ENCODE results near the gene RBM33.
"Not testable (repeated sequence)": the region's sequence is repeated elsewhere in the genome, so short reads cannot be mapped to it uniquely, and the experiment has no call there.

RBM33 gene

DNA sequence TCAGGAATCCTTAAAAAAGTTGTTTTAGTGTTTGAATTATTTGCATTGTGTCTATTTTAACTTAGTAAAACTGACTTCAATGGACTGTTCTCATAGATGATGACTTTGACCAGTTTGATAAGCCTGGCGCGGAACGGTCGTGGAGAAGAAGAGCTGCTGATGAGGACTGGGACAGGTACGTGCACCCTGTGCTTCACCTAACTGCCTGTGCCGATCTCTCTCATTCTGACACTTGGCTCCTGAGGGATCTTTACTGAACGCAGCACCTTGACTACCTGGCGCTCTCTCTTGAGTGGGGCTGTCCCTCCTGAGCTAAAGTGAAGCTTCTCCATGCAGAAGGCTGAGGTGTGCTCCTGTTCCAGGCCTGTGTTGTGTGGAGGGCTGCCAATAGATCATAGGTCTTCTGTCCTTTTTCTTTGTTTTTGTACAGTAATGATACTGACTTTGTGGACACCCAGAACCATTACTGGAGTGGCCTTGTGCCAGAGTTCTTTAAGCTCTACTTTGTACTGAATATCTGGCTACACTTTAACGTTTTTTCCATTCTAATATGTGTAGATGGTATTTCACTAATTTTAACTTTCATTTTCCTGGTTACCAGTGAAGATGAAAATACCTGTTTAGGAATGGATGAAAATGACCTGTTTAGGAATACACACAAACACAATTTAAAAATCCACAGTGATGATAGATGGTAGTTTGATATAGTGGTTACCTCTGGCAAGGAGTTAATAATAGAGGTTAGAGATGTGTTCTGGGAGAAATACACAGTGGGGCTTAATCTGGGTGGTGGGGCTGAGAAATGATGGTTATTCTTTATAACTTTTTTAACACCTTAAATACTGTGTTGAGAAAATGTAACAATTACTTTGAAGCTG lies 20.9 kb downstream of the RBM33 start:
- DNase-seq (ENCODE audit: low read depth): no peak

DNA sequence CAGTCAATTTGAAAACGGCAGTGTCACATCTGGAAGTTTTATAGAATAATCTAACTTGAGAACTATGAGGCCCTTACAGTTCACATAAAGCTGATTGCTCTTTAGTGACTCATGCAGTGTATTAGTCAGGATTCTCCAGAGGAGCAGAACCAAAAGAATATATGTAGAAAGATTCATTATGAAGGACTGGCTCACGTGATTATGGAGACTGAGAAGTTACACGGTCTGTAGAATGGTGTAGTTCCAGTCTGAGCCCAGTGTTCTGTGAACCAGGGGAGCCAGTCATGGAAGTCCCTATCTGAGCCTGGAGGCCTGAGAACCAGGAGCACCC lies 21.5 kb downstream of the RBM33 start:
- DNase-seq (ENCODE audit: low read depth): no peak

- no peak for DNase-seq (ENCODE audit: low read depth)
Observed at GRCh38 chr7:155667241-155667829, 22.9 kb downstream of the RBM33 start.

GRCh38 chr7:155669717-155670505 lies 25.4 kb downstream of the RBM33 start:
- DNase-seq (ENCODE audit: low read depth): no peak

- DNase-seq (ENCODE audit: low read depth): no peak
Observed at GRCh38 chr7:155670521-155670920, 26.1 kb downstream of the RBM33 start.

GRCh38 chr7:155674556-155674955 lies 30.1 kb downstream of the RBM33 start:
- no peak for DNase-seq (ENCODE audit: low read depth)

DNA sequence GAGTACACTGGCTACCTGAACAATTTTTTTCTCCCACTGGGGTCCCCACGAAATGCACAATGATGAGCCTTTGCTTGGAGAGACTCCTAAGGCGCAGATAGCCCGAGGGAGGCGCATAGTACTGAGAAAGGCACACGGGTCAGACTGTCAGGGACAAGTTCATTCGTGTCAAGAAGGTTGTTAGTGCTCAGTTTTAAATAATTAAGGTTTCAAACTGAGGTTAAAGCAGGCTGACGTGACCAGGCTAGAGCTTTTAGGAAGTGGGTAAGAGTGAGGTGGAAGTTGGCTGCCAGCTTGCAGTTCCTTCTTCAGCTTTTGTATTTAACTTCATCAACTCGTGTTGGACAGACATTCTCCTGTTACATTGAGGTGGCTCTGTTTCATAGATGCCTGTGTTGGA lies 31.6 kb downstream of the RBM33 start:
- no peak for DNase-seq (ENCODE audit: low read depth)

DNA sequence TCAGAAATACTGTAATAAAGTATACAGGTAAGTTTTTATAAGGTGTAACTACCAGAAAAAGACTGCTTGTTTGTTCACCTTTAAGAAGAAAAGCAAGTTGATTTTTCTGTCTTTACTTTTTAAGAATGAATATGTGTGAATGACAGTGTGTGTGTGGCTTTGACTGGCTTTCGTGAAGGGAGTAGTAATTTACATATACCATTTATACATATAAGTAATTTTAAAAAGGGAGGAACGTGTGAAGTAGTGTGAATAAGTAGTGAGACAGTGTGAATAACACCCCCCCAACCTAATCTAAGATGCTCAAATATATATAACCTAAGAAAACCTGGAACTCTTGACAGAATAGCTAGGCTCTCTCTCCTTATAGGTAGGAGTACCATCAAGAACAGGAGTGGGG lies 33.2 kb downstream of the RBM33 start:
- DNase-seq (ENCODE audit: low read depth): no peak

GRCh38 chr7:155680124-155680523 lies 35.7 kb downstream of the RBM33 start:
- no peak for DNase-seq (ENCODE audit: low read depth)

- no peak for DNase-seq (ENCODE audit: low read depth)
Observed at GRCh38 chr7:155680864-155681263, 36.4 kb downstream of the RBM33 start.

DNA sequence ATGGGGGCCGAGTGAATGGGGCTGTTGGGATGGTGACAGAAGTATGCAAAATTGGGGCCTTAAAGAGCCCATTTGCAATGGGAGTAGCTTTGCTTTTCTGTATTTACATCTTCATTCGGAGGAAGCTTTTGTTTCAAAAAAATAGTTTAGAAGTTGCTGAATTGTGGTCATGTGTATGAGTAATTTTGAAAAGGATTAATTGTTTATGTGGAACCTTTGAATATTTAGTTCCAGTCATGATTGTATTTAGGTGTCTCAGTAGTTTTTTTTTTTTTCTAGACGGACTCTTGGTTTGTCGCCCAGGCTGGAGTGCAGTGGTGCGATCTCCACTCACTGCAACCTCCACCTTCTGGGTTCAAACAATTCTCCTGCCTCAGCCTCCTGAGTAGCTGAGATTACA lies 37.2 kb downstream of the RBM33 start:
- no peak for DNase-seq (ENCODE audit: low read depth)

GRCh38 chr7:155682484-155682883 lies 38.0 kb downstream of the RBM33 start:
- no peak for DNase-seq (ENCODE audit: low read depth)

GRCh38 chr7:155683098-155683497 lies 38.6 kb downstream of the RBM33 start:
- DNase-seq (ENCODE audit: low read depth): no peak

GRCh38 chr7:155683714-155684113 lies 39.3 kb downstream of the RBM33 start:
- DNase-seq (ENCODE audit: low read depth): no peak

GRCh38 chr7:155684543-155684942 lies 40.1 kb downstream of the RBM33 start:
- no peak for DNase-seq (ENCODE audit: low read depth)

GRCh38 chr7:155685070-155685790 lies 40.8 kb downstream of the RBM33 start:
- DNase-seq (ENCODE audit: low read depth): no peak

DNA sequence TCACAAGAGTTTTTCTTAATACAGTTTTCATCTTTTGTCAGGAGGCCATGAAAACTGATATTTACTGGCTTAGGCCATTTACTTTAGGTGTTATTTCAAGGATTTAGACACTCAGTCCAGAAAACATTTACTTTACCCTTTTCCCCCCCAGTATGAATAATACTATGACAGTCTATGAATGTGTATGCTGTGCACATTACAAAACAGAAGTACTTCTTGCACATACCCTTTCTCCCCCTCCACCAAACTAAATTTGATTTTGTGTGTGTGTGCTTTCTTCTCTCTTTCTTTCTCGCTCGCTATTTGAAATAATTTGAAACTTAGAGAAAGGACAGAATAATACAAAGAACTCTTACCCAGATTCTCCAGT lies 41.3 kb downstream of the RBM33 start:
- no peak for DNase-seq (ENCODE audit: low read depth)

GRCh38 chr7:155686620-155687324 lies 42.3 kb downstream of the RBM33 start:
- DNase-seq (ENCODE audit: low read depth): not testable (repeated sequence)

- DNase-seq (ENCODE audit: low read depth): not testable (repeated sequence)
Observed at GRCh38 chr7:155688237-155688636, 43.8 kb downstream of the RBM33 start.

DNA sequence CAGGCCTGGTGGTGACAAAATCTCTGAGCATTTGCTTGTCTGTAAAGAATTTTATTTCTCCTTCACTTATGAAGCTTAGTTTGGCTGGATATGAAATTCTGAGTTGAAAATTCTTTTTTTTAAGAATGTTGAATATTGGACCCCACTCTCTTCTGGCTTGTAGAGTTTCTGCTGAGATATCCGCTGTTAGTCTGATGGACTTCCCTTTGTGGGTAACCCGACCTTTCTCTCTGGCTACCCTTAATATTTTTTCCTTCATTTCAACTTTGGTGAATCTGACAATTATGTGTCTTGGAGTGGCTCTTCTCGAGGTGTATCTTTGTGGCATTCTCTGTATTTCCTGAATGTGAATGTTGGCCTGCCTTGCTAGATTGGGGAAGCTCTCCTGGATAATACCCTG lies 46.2 kb downstream of the RBM33 start:
- not testable (repeated sequence) for DNase-seq (ENCODE audit: low read depth)

GRCh38 chr7:155692317-155692716 lies 47.9 kb downstream of the RBM33 start:
- no peak for DNase-seq (ENCODE audit: low read depth)

DNA sequence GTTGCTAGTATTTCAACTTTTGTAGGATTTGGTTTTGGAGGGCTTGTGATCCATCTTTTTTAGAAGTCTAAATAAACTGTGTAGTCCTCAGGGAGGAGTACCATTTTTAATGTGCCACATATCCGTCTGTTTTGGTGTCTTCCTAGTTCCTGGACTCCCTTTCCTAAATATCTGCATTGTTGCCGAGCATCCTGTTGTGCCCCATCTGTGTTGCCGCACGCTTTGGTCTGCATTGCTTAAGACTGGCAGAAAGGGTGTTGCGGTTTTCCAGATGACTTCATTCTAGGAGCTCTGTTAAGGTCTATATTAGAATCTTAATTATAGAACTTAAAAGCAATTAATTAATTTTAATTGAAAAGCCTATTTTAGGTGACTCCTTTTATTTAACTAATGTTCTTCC lies 49.4 kb downstream of the RBM33 start:
- DNase-seq (ENCODE audit: low read depth): no peak

Data from stimulated activated CD8-positive, alpha-beta memory T cell treated with anti-CD3 and anti-CD28 coated beads, Interleukin-12 subunit alpha, Interleukin-12 subunit beta, amount 100 ng/mL, for 4 hours (primary cell).